ENCODE measurements around the gene ASAH2B. TPM values are rescaled to one million over a fixed set of nuclear protein-coding genes. Genes with fewer than 3 reads are reported as not detected.
"Not testable (repeated sequence)": the region's sequence is repeated elsewhere in the genome, so short reads cannot be mapped to it uniquely, and the experiment has no call there.

Gene ASAH2B
- 1 to 10 TPM; 1.0 to 2.1 (median 1.9) TPM for total RNA-seq

GRCh38 chr10:50739618-50740292, at the start of gene ASAH2B:
ASAH2B (plus strand) TSS chr10:50739936; CDS start chr10:50745131, 5,195 bp downstream.
- H3K27me3 ChIP-seq, result no peaks in the 10 kb centered on the region
- H3K4me3 ChIP-seq, result peak within 1 kb of the TSS; percentile 78
- TF ChIP-seq CTCF (IDR thresholded peaks at IDR 0.05) (no peak), POLR2AphosphoS5 (IDR thresholded peaks at IDR 0.05) (no peak), POLR2A (IDR thresholded peaks at IDR 0.05) (no peak), EP300 (IDR thresholded peaks at IDR 0.05) (no peak)
- 0% methylated on average over 27 of the region's 62 CpGs for WGBS
- H3K27ac ChIP-seq, result peak within 1 kb of the TSS; percentile 51
- DNase-seq (ENCODE audit: low spot score in 2 of 2), result peak; percentile 84 to 91
- H3K9me3 ChIP-seq, result no peaks in the 10 kb centered on the region
- H3K4me1 ChIP-seq, result peaks cover 9% of the 10 kb centered on the region
- H3K36me3 ChIP-seq, result no peaks in the 10 kb centered on the region

DNA sequence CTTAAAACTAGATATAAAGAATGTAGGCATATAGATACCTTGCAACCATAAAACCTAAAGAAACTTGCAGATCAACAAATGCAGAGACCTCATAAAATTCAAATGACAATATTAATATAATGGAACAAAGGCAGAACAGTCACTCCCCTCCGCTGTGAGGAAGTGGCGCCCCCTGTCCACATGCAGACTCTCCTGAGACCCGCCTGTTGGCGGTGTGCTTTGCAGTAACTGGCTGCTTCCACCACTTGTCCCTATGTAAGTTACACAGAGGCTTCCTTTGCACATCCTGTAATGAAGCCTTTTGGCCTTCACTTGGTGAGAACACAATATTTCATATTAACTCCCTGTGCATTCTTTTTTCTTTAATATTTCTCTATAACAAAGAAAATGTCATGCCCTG, 41.9 kb upstream of the ASAH2B start:
- H3K27me3 ChIP-seq; H3K9me3 ChIP-seq; H3K36me3 ChIP-seq; H3K4me3 ChIP-seq; H3K4me1 ChIP-seq; H3K27ac ChIP-seq; DNase-seq (ENCODE audit: low spot score in 2 of 2): not testable (repeated sequence)
- no CpG with 5 or more reads among the region's 4 CpGs for WGBS

- not testable (repeated sequence) for H3K4me1 ChIP-seq; H3K27me3 ChIP-seq; DNase-seq (ENCODE audit: low spot score in 2 of 2); H3K9me3 ChIP-seq; H3K27ac ChIP-seq; H3K36me3 ChIP-seq; H3K4me3 ChIP-seq
- no CpG with 5 or more reads among the region's 5 CpGs for WGBS
Measured at GRCh38 chr10:50701947-50702346, 37.8 kb upstream of the ASAH2B start.

- not testable (repeated sequence) for H3K27ac ChIP-seq; H3K4me1 ChIP-seq; DNase-seq (ENCODE audit: low spot score in 2 of 2); H3K27me3 ChIP-seq; H3K4me3 ChIP-seq; H3K36me3 ChIP-seq; H3K9me3 ChIP-seq
- WGBS, result 52% methylated on average over 5 of the region's 7 CpGs
Measured at GRCh38 chr10:50702997-50703396, 36.7 kb upstream of the ASAH2B start.

GRCh38 chr10:50704436-50705079, 35.2 kb upstream of the ASAH2B start:
- not testable (repeated sequence) for H3K4me1 ChIP-seq; H3K9me3 ChIP-seq; DNase-seq (ENCODE audit: low spot score in 2 of 2); H3K4me3 ChIP-seq; H3K27me3 ChIP-seq; H3K27ac ChIP-seq; H3K36me3 ChIP-seq
- WGBS, result 59% methylated on average over 4 of the region's 5 CpGs

- H3K27ac ChIP-seq; H3K27me3 ChIP-seq; H3K9me3 ChIP-seq; H3K36me3 ChIP-seq; DNase-seq (ENCODE audit: low spot score in 2 of 2); H3K4me3 ChIP-seq; H3K4me1 ChIP-seq: not testable (repeated sequence)
- 64% methylated on average over 1 of the region's 1 CpG for WGBS
Measured at GRCh38 chr10:50706006-50706405, 33.7 kb upstream of the ASAH2B start.

GRCh38 chr10:50710241-50710640, 29.5 kb upstream of the ASAH2B start:
- not testable (repeated sequence) for H3K4me1 ChIP-seq; H3K36me3 ChIP-seq; DNase-seq (ENCODE audit: low spot score in 2 of 2); H3K27ac ChIP-seq; H3K9me3 ChIP-seq; H3K27me3 ChIP-seq; H3K4me3 ChIP-seq
- 60% methylated on average over 1 of the region's 13 CpGs for WGBS

DNA sequence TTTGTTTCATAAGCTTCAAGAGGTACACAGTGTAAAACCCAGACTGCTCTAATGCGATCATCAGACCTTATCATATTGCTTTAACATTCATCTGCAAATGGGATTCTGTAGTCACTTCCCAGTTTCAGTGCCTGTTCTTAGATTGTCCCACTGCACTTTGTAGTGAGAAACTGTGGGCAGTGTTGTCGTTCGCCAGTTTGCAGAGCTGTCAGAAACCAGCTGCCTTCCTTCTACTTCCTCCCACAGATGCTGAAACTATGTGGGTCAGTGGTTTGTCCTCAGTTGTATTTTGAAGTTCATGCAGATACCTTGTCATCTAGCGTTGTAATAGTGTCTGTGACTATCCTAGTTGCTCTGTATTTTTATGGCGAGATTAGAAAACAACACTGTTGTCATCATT, 15.9 kb upstream of the ASAH2B start:
- WGBS, result 48% methylated on average over 5 of the region's 5 CpGs
- not testable (repeated sequence) for H3K27ac ChIP-seq

GRCh38 chr10:50728112-50728511, 11.6 kb upstream of the ASAH2B start:
- H3K9me3 ChIP-seq; H3K36me3 ChIP-seq; DNase-seq (ENCODE audit: low spot score in 2 of 2); H3K4me3 ChIP-seq; H3K27ac ChIP-seq; H3K4me1 ChIP-seq: not testable (repeated sequence)
- peaks cover 13% of the 10 kb centered on the region for H3K27me3 ChIP-seq
- 89% methylated on average over 2 of the region's 2 CpGs for WGBS

More for the DNA sequence above, 15.9 kb upstream of the ASAH2B start:
- H3K36me3 ChIP-seq; H3K9me3 ChIP-seq; H3K4me1 ChIP-seq; H3K27me3 ChIP-seq; H3K4me3 ChIP-seq; DNase-seq (ENCODE audit: low spot score in 2 of 2): not testable (repeated sequence)

- not testable (repeated sequence) for H3K4me1 ChIP-seq; H3K9me3 ChIP-seq; H3K27me3 ChIP-seq; H3K36me3 ChIP-seq; DNase-seq (ENCODE audit: low spot score in 2 of 2)
- 74% methylated on average over 20 of the region's 23 CpGs for WGBS
- H3K4me3 ChIP-seq, result peak overlapping the region; percentile 78
- peak overlapping the region; percentile 51 for H3K27ac ChIP-seq
Measured at GRCh38 chr10:50738987-50739617, 634 bp upstream of the ASAH2B start.
